ENCODE results near the gene LTA4H. TPM values are rescaled to one million over a fixed set of nuclear protein-coding genes. Genes with fewer than 3 reads are reported as not detected.

Gene LTA4H
- total RNA-seq, 8 experiments from 2014 or later, result 56.7 to 258 (median 66.9) TPM

- 0 to 83% (median 50%) methylated on average over 1 of the region's 1 CpG; no CpG with 5 or more reads in 4 of the 10 experiments for WGBS, 10 experiments
- Histone ChIP-seq H3K27ac (no peak overlapping the region), H3K4me1 (replicated peaks in 1 of 2) (no peaks in the 10 kb centered on the region), H3K4me3 (no peak overlapping the region)
- ATAC-seq (replicated peaks in 6 of 8), result no peak
- in situ Hi-C loops (cut with MboI; ENCODE audit: low pct_unique_long_range_greater_than_20kb in 2 of 9, low sequenced_read_pairs in 9 of 9, unreplicated experiment in 9 of 9), result no loop called here
These were observed 82.4 kb downstream of the LTA4H start for GRCh38 chr12:95953000-95953399.

DNA sequence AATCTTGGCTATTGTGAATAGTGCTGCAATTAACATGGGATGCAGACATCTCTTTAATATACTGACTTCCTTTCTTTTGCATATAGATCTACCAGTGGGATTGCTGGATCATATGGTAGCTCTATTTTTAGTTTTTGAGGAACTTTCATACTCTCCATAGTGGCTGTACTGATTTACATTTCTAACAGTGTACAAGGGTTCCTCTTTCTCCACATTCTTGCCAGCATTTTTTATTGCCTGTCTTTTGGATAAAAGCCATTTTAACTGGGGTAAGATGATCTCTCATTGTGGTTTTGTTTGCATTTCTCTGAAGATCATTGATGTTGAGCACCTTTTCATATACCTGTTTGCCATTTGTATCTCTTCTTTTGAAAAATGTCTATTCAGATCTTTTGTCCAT lies 83.9 kb downstream of the LTA4H start:
- Histone ChIP-seq H3K4me3 (no peak overlapping the region), H3K27ac (no peak overlapping the region), H3K4me1 (replicated peaks in 1 of 2) (no peaks in the 10 kb centered on the region)
- in situ Hi-C loops (cut with MboI; ENCODE audit: low pct_unique_long_range_greater_than_20kb in 2 of 9, low sequenced_read_pairs in 9 of 9, unreplicated experiment in 9 of 9), result no loop called here
- ATAC-seq (replicated peaks in 6 of 8), result peak in 1 of 8 experiments; percentile 41

Other genes with a start within 250 kb of the LTA4H start
- gene NTN4, start 244.8 kb downstream of the LTA4H start, total RNA-seq, result 10 to 100 TPM in 3 of 8 experiments, 1 to 10 TPM in 5; 4.3 to 50.8 (median 8.7) TPM
- gene SNRPF, start 176.6 kb downstream of the LTA4H start, total RNA-seq, result 10 to 100 TPM; 31.9 to 77.2 (median 41.7) TPM
- 1 to 10 TPM in 4 of 8 experiments, under 1 TPM in 4; 0.37 to 2.2 (median 1.0) TPM for gene CCDC38, start 93.0 kb downstream of the LTA4H start, total RNA-seq
- 1 to 10 TPM in 5 of 8 experiments, under 1 TPM in 3; 0.27 to 9.9 (median 1.2) TPM for gene AMDHD1, start 92.3 kb downstream of the LTA4H start, total RNA-seq
- 10 to 100 TPM in 1 of 8 experiments, 1 to 10 TPM in 2, under 1 TPM in 5; under 0.01 to 32.4 (median 0.58) TPM for gene HAL, start 39.2 kb downstream of the LTA4H start, total RNA-seq
- gene ELK3, start 158.8 kb upstream of the LTA4H start, total RNA-seq, result 10 to 100 TPM in 3 of 8 experiments, 1 to 10 TPM in 4, under 1 TPM in 1; 0.92 to 30.7 (median 4.5) TPM